Stomach (tissue), 9 donors: ENCODE data around the gene NFATC1. TPM values are rescaled to one million over a fixed set of nuclear protein-coding genes. Genes with fewer than 3 reads are reported as not detected.

ENCODE experiments used
- DNase-seq, 2 donors: peaks; one replicate each; pipeline versions ENCODE4 v3.0.0 to v3.0.0-alpha.2; 2013 to 2019
- H3K27ac ChIP-seq, 5 donors: fragments of 200-600 bp in 4 of 5; sonication (generic) in 4 of 5; one replicate each; pipeline ENCODE4 v1.5.1; 2013 to 2019; ENCODE audit warnings: mild to moderate bottlenecking in 1 of 5, moderate library complexity in 1 of 5
- H3K27me3 ChIP-seq, 3 donors: fragments of 200-600 bp; sonication (generic); one replicate each; pipeline ENCODE4 v1.5.1; 2017 to 2019; ENCODE audit warnings: mixed run types in 1 of 3
- H3K36me3 ChIP-seq, 4 donors: fragments of 200-600 bp; sonication (generic); 1 replicate in 3 of 4; 2 replicates in 1 of 4; pipeline ENCODE4 v1.5.1; 2016 to 2019
- H3K4me1 ChIP-seq, 4 donors: fragments of 200-600 bp; sonication (generic); one replicate each; pipeline ENCODE4 v1.5.1; 2016 to 2019
- H3K4me3 ChIP-seq, 4 donors: fragments of 200-600 bp; sonication (generic) in 3 of 4; one replicate each; pipeline ENCODE4 v1.5.1; 2016 to 2019; ENCODE audit warnings: mild to moderate bottlenecking in 1 of 4
- H3K9me3 ChIP-seq, 4 donors: fragments of 200-600 bp; sonication (generic); one replicate each; pipeline ENCODE4 v1.5.1; 2016 to 2019
- EP300 ChIP-seq: sonication (generic); formaldehyde crosslinking; IDR thresholded peaks from one replicate; pipeline ENCODE4 v1.6.1; 2017; ENCODE audit warnings: antibody characterized with exemption
- POLR2A ChIP-seq, 4 donors: fragments of 450-650 bp; IDR thresholded peaks; one replicate each; pipeline ENCODE4 v1.6.1; 2016; ENCODE audit warnings: antibody characterized with exemption in 4 of 4, control low read depth in 2 of 4, mild to moderate bottlenecking in 1 of 4, moderate library complexity in 1 of 4
- POLR2AphosphoS5 ChIP-seq, 3 donors: sonication (generic); formaldehyde crosslinking; IDR thresholded peaks; one replicate each; pipeline ENCODE4 v1.6.1; 2016; ENCODE audit warnings: antibody characterized with exemption in 3 of 3
- WGBS, 5 donors: extraction: QIAGEN DNeasy Blood & Tissue Kit in 3 of 5; methylation state at CpG; one replicate each; pipeline versions ENCODE4 v1.1.5 to v1.1.7; 2013 to 2018; 5-methylcytosine and 5-hydroxymethylcytosine counted together
- intact Hi-C: fragments of 100-400 bp; cut with DNase I; formaldehyde crosslinking; loops from one replicate; pipeline ENCODE4 v1.15.1; 2023; ENCODE audit warnings: low total_unique reads
- polyA plus RNA-seq, 3 donors: library from polyadenylated mRNA; stranded (reverse); fragments of 200-250 nt; gene quantifications; one replicate each; pipeline ENCODE4 v1.2.3, GENCODE V29; 2013
- total RNA-seq, 5 donors: library from RNA; depleted of rRNA; stranded (reverse); fragments of >200 nt; gene quantifications; one replicate each; pipeline versions ENCODE4 v1.1.0 to v1.2.3, GENCODE V29; 2014 to 2016
- TF ChIP-seq, protein P1 (sequence below), 7 experiments: fragments of 450-650 bp in 4 of 7; fragments of 200-600 bp in 3 of 7; sonication (generic) in 3 of 7; IDR thresholded peaks; one replicate each; pipeline ENCODE4 v1.5.1; 2016 to 2019; ENCODE audit warnings: antibody characterized with exemption in 7 of 7, control low read depth in 2 of 7, mild to moderate bottlenecking in 1 of 7
- donor health status: healthy with polysubstance abuse.
- donor health status: Bipolar disorder and iron deficiency.
- donor health status: healthy.

Gene NFATC1
- total and polyA plus RNA-seq, 8 donors = 2.6 to 14.0 (median 6.1) TPM

- H3K4me1 ChIP-seq = peaks cover 0 to 12% (median 4%) of the 10 kb centered on the region in 4 donors
- H3K27ac ChIP-seq = no peak overlapping the region
- WGBS, 5 donors = 80 to 96% (median 94%) methylated on average over 3 of the region's 3 CpGs
- no peaks in the 10 kb centered on the region for H3K9me3 ChIP-seq
- TF ChIP-seq POLR2AphosphoS5 (IDR thresholded peaks at IDR 0.05) (no peak), EP300 (no peak), POLR2A (IDR thresholded peaks at IDR 0.05) (no peak)
- TF ChIP-seq, protein P1, sequence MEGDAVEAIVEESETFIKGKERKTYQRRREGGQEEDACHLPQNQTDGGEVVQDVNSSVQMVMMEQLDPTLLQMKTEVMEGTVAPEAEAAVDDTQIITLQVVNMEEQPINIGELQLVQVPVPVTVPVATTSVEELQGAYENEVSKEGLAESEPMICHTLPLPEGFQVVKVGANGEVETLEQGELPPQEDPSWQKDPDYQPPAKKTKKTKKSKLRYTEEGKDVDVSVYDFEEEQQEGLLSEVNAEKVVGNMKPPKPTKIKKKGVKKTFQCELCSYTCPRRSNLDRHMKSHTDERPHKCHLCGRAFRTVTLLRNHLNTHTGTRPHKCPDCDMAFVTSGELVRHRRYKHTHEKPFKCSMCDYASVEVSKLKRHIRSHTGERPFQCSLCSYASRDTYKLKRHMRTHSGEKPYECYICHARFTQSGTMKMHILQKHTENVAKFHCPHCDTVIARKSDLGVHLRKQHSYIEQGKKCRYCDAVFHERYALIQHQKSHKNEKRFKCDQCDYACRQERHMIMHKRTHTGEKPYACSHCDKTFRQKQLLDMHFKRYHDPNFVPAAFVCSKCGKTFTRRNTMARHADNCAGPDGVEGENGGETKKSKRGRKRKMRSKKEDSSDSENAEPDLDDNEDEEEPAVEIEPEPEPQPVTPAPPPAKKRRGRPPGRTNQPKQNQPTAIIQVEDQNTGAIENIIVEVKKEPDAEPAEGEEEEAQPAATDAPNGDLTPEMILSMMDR (IDR thresholded peaks at IDR 0.05) = no peak
- peaks cover 10 to 41% (median 36%) of the 10 kb centered on the region in 4 donors for H3K36me3 ChIP-seq
- no peaks in the 10 kb centered on the region for H3K27me3 ChIP-seq
- no peak for DNase-seq
- intact Hi-C loops = no loop called here
- no peak overlapping the region for H3K4me3 ChIP-seq
Observed at GRCh38 chr18:79409313-79409712, 13.6 kb downstream of the NFATC1 start.

DNA sequence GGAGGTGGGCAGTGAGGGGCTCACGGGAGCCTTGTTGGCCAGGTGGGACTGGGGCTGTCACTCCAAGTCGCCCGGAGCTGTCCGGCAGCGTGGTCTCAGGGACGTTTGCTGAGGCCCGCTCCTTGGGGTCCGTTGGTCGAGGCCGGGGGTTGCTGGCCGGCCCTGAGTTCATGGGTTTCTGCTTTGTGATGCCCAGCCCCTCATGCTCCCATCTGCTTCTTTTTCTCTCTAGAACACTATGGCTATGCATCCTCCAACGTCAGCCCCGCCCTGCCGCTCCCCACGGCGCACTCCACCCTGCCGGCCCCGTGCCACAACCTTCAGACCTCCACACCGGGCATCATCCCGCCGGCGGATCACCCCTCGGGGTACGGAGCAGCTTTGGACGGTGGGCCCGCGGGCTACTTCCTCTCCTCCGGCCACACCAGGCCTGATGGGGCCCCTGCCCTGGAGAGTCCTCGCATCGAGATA lies 14.5 kb downstream of the NFATC1 start:
- H3K27me3 ChIP-seq = no peaks in the 10 kb centered on the region
- H3K27ac ChIP-seq = no peak overlapping the region
- 95 to 97% (median 97%) methylated on average over 28 to 30 of the region's 30 CpGs for WGBS, 5 donors
- peaks cover 10 to 41% (median 40%) of the 10 kb centered on the region in 4 donors for H3K36me3 ChIP-seq
- intact Hi-C loops = no loop called here
- no peaks in the 10 kb centered on the region for H3K9me3 ChIP-seq
- peaks cover 0 to 3% (median 1%) of the 10 kb centered on the region in 4 donors for H3K4me1 ChIP-seq
- DNase-seq = no peak
- H3K4me3 ChIP-seq = no peak overlapping the region
- TF ChIP-seq, protein P1 (IDR thresholded peaks at IDR 0.05) = no peak

- TF ChIP-seq, protein P1 (IDR thresholded peaks at IDR 0.05) = no peak
- TF ChIP-seq EP300 = no peak
- TF ChIP-seq POLR2AphosphoS5 (IDR thresholded peaks at IDR 0.05) = no peak
- TF ChIP-seq POLR2A (IDR thresholded peaks at IDR 0.05) = no peak
- no peaks in the 10 kb centered on the region for H3K9me3 ChIP-seq
- 96 to 98% (median 97%) methylated on average over 41 to 84 of the region's 84 CpGs for WGBS, 5 donors
- H3K27me3 ChIP-seq = no peaks in the 10 kb centered on the region
- no peaks in the 10 kb centered on the region for H3K4me1 ChIP-seq
- peaks cover 10 to 41% (median 40%) of the 10 kb centered on the region in 4 donors for H3K36me3 ChIP-seq
- H3K27ac ChIP-seq = no peak overlapping the region
- intact Hi-C loops = no loop called here
- no peak overlapping the region for H3K4me3 ChIP-seq
- no peak for DNase-seq
Observed at GRCh38 chr18:79410731-79411613, 15.2 kb downstream of the NFATC1 start.

DNA sequence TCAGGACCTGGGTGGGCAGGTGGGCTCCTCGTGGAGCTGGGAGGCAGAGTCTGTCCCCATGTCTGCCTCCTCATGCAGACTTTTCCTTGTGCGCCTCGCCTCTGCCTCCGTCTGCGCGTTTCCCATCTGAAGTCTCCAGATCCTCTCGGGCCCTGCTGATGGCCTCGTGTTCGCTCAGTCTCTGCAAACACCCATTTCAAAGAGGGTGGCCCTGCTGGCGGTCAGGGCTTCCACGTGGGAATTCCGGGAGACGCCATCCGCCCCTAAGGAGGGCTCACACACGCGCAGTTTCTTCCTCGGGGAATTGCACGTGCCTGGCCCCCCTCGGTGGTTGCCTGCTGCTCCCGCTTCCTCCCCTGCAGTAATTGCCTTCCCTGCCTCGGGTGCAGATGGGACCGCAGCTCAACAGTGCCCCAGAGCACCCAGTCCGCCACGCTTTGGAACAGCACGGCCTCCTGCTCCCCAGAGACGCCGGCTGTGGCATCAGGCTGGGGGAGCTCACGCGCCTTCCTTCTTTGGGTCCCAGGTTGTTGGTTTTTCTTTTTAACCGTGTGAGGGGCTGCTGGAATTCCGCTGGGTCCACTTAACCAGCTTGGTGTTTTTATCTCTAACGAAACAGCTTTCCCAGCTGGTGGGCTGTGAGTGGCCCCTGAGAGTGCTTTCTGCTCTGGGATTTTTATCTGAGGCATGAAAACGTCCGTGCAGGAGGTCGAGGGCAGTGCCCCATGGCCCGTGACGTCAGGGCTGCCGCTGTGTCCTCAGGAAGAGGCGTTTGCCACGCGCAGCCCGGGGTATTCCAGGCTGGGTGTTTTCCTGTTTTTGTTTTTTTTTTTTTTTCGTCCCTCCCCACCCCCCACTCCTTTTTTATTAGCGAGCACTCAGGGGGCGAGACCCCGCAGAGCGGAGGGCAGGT lies 16.1 kb downstream of the NFATC1 start:
- Histone ChIP-seq H3K4me3 (no peak overlapping the region), H3K27me3 (no peaks in the 10 kb centered on the region), H3K27ac (no peak overlapping the region), H3K9me3 (no peaks in the 10 kb centered on the region), H3K4me1 (no peaks in the 10 kb centered on the region), H3K36me3 (peaks cover 10 to 41% (median 40%) of the 10 kb centered on the region in 4 donors)
- no peak for TF ChIP-seq POLR2AphosphoS5 (IDR thresholded peaks at IDR 0.05)
- TF ChIP-seq, protein P1 (IDR thresholded peaks at IDR 0.05) = no peak
- no peak for TF ChIP-seq POLR2A (IDR thresholded peaks at IDR 0.05)
- no peak for TF ChIP-seq EP300
- intact Hi-C loops = no loop called here
- 75 to 90% (median 83%) methylated on average over 46 to 47 of the region's 47 CpGs for WGBS, 5 donors
- DNase-seq = no peak
